GM12801 (cell line): ENCODE measurements around the gene TRA2B.

ENCODE experiments used
- CTCF ChIP-seq: IDR thresholded peaks from one replicate; pipeline ENCODE4 v1.5.1; 2011; ENCODE audit warnings: control low read depth; ENCODE audit not compliant: insufficient read length; ENCODE audit errors: extremely low read depth

The TRA2B gene

GRCh38 chr3:185931777-185932612 is 5.8 kb downstream of the TRA2B start:
- no peak for TF ChIP-seq CTCF

DNA sequence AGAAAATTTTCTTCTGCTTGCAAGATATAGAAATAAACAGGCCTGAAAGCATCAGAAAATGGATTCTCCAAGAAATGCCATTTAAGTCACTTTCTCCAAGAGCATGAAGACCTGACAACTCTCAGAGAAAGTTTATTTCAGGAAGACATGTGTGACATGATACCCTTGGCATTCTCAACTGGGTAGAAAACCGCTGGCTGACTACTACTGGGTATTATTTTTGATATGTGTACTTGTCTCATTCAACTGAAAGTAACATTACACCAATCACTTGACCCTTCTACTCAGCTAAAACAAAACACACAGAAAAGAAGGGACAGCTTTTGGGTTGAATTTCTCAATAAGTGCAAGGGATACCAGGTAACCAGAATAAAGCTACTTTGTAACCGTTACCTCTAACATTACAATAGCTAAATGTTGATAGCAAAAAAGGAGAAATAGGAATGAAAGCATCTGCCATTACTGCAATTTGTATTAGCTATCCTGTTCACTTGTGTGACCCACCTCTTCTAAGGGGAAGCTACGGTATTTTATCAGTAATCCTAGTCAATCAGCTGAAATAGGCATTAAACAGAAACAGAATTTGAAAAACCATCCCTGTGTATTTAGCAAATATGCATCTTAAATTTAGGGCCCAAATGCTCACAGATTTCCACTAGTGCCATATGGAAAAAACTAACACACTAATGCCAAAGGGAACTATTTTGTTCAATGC is 7.3 kb downstream of the TRA2B start:
- no peak for TF ChIP-seq CTCF

DNA sequence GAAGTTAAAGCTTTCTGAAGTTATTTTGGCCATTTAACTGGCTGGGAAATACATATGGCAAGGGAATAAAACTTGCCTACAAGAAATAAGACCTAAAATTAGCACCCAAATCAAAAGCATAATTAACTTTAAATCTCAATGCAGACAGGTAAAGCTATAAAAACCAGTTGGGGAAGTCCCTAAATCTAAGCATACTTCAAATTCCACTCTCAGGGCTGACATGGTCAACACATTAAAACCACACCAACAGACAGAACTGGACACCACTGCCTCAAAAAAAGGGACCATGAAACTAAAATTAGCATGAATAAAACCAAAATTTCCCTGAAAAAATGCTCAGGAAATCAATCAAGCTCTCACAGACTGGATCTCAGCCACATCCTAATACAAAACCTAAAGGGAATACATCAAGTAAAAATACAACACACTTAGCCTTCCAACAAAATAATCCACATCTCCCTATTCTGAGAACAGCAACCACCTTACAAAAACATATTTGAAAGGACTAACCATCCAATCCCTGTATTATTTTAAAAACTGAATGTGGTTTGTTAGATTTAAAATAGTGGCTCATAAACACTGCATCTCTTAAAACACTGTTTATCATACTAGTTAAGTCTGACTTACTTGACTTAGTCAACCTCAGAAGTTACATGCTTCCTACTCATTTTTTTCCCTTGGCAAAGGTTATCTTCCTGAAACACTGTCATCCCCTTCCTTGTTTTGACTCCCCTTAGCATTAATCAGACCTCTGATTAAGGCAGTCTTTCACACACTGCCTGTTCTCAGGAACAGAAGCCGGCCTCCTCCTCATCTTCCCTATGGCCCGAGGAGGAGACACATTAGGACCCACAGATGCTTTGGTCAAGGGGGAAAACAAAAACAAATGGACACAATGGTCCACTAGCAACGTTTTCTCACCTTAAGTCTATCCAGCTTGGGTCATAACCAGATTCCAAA is 8.3 kb downstream of the TRA2B start:
- TF ChIP-seq CTCF: no peak

DNA sequence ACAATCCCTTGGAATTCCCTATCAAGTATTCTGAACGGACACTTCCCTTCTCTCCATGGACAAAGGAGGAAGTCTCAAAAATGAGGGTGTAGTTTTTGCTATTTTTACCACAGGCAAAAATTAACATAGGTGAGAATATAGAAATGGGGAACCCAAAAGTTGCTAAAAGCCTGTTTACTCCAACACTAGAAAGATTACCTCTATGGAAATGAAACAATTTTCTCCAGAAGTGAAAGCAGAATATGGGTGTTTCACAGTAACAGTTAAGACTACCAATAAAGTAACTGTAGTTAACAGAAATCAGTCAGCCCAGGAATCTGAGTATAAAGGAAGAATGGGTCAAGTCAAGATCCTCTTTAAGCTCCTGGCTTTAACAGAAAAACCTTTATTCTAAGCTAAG is 9.3 kb downstream of the TRA2B start:
- no peak for TF ChIP-seq CTCF

DNA sequence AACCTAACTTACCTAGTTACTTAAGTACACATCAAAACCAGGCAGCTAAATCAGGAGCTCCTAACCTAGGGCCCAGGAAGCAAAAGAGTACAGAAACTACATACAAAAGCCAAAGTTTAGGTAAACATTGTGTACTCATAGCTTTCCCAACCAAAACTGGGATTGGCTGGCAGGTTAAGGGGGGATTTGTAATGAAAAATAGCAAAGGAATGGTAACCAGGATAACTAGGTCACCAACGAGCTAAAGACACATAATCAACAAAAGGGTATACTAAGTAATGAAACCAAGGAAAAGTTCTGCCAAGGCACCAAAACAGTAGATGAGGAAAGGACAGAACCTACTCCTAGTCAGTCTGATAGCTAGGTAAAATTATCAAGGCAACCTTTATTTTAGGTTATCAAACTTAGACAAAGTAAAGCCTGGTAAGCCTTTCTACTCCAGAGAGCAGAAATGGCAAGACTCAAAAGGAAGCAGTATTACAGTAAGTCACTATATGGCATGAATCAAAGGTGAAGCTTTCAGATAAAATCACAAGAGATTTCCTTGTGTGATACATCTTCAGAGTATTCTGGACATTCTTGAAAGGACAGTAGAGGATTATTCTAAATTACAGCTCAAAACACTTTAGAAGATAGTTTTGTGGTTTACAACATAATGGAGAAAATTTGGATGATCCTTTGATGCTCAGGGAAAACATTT is 10.2 kb downstream of the TRA2B start:
- TF ChIP-seq CTCF: no peak

- TF ChIP-seq CTCF: no peak
Observed at GRCh38 chr3:185926445-185926844, 11.4 kb downstream of the TRA2B start.
